Measurements from ENCODE around the gene TEX9. TPM values are rescaled to one million over a fixed set of nuclear protein-coding genes. Genes with fewer than 3 reads are reported as not detected.

TEX9 gene
- total and polyA plus RNA-seq, 2 of the 4 experiments (the other 2 are of a cell fraction): 0.63 to 1.4 TPM

GRCh38 chr15:56471440-56472069 lies 106.3 kb downstream of the TEX9 start:
- H2BK20ac ChIP-seq (ENCODE audit: low read depth, low read length): no peak overlapping the region
- WGBS, 2 experiments (ENCODE audit: extremely low coverage in 2 of 2, insufficient read length in 1 of 2): no CpG with 5 or more reads among the region's 5 CpGs
- no peak overlapping the region for H2AFZ ChIP-seq (replicated peaks; ENCODE audit: low read length, poor library complexity)
- no peak for TF ChIP-seq USF2 (IDR thresholded peaks at IDR 0.05; ENCODE audit: low read depth, low read length)
- no peak for TF ChIP-seq CTCF (conservative IDR thresholded peaks at IDR 0.05; ENCODE audit: low read depth, low read length)
- no peak for TF ChIP-seq ELK1 (IDR thresholded peaks at IDR 0.05; ENCODE audit: borderline replicate concordance, low read depth, low read length)
- TF ChIP-seq NFE2L2 (IDR thresholded peaks at IDR 0.05; ENCODE audit: low read depth, low read length): no peak
- TF ChIP-seq BHLHE40 (IDR thresholded peaks at IDR 0.05; ENCODE audit: low read depth, low read length): no peak
- TF ChIP-seq CHD1 (IDR thresholded peaks at IDR 0.05; ENCODE audit: low read depth, low read length): no peak
- no peak for TF ChIP-seq MXI1 (IDR thresholded peaks at IDR 0.05; ENCODE audit: borderline replicate concordance, low read depth, low read length)
- TF ChIP-seq RFX5 (IDR thresholded peaks at IDR 0.05; ENCODE audit: low read depth, low read length): no peak
- no peak for TF ChIP-seq POLR2A (IDR thresholded peaks at IDR 0.05; ENCODE audit: low read depth, low read length)
- TF ChIP-seq MAFK (IDR thresholded peaks at IDR 0.05; ENCODE audit: low read depth, low read length): no peak
- no peak for TF ChIP-seq RAD21 (IDR thresholded peaks at IDR 0.05; ENCODE audit: low read length)
- no peak for TF ChIP-seq FOS (IDR thresholded peaks at IDR 0.05; ENCODE audit: low read depth, low read length)
- no peak for TF ChIP-seq MAZ (IDR thresholded peaks at IDR 0.05; ENCODE audit: borderline replicate concordance, low read depth, low read length)
- no peak for TF ChIP-seq RCOR1 (IDR thresholded peaks at IDR 0.05; ENCODE audit: insufficient replicate concordance, low read length)
- no peak for TF ChIP-seq SMC3 (IDR thresholded peaks at IDR 0.05; ENCODE audit: low read depth, low read length)
- no peak for TF ChIP-seq CEBPB (IDR thresholded peaks at IDR 0.05; ENCODE audit: low read depth, low read length)
- H3K14ac ChIP-seq (replicated peaks; ENCODE audit: low read depth, low read length): no peak overlapping the region
- H2BK5ac ChIP-seq (ENCODE audit: low read depth, low read length, poor library complexity, severe bottlenecking): no peak overlapping the region
- H2AK9ac ChIP-seq (replicated peaks; ENCODE audit: low read depth, low read length, poor library complexity): no peak overlapping the region
- no peak for ATAC-seq (ENCODE audit: low read depth)
- H3K27ac ChIP-seq (ENCODE audit: insufficient read depth, low read length): no peak overlapping the region
- H3K9me3 ChIP-seq (ENCODE audit: control insufficient read depth, insufficient read depth, low read length): no peaks in the 10 kb centered on the region
- H4K20me1 ChIP-seq (ENCODE audit: insufficient read depth, low read length): no peaks in the 10 kb centered on the region
- no peak overlapping the region for H3K9ac ChIP-seq (ENCODE audit: low read depth, low read length)
- ChIA-PET CTCF (no interaction called here), POLR2A (ENCODE audit: unreplicated experiment) (no interaction called here)
- H3K23ac ChIP-seq (ENCODE audit: low read depth, low read length): no peak overlapping the region
- dilution Hi-C loops (cut with HindIII; ENCODE audit: low sequenced_read_pairs, unreplicated experiment): no loop called here
- DNase-seq: no peak
- peaks cover 11% of the 10 kb centered on the region for H3K27me3 ChIP-seq (ENCODE audit: control insufficient read depth, insufficient read depth, low read length)
- no peak overlapping the region for H2AK5ac ChIP-seq (ENCODE audit: low read depth, low read length)
- H3K9me1 ChIP-seq (ENCODE audit: insufficient read depth, low read length): no peaks in the 10 kb centered on the region
- H3K36me3 ChIP-seq (ENCODE audit: control insufficient read depth, insufficient read depth, low read length): no peaks in the 10 kb centered on the region
- no peak overlapping the region for H4K8ac ChIP-seq (ENCODE audit: low read depth in 2 of 2, low read length in 2 of 2)
- H3K79me1 ChIP-seq (ENCODE audit: low read depth in 1 of 2, low read length in 2 of 2): no peaks in the 10 kb centered on the region
- H3K4me3 ChIP-seq (ENCODE audit: insufficient read depth, low read depth, low read length): no peak overlapping the region
- in situ Hi-C loops (cut with MboI; ENCODE audit: low sequenced_read_pairs): no loop called here
- BruUV-seq (replicated peaks): no TSS peak
- H3K4me2 ChIP-seq (ENCODE audit: low read depth, low read length): no peak overlapping the region
- H2BK120ac ChIP-seq (ENCODE audit: low read depth, low read length): no peak overlapping the region
- H3K4ac ChIP-seq (ENCODE audit: low read depth, low read length): no peak overlapping the region
- no peaks in the 10 kb centered on the region for H3K4me1 ChIP-seq (ENCODE audit: control insufficient read depth, insufficient read depth, low read length)
- intact Hi-C loops (cut with micrococcal nuclease): no loop called here
- H2BK15ac ChIP-seq (ENCODE audit: low read depth, low read length): no peak overlapping the region
- no peak overlapping the region for H4K91ac ChIP-seq (ENCODE audit: insufficient read depth, low read depth, low read length)
- no peak overlapping the region for H3K18ac ChIP-seq (ENCODE audit: low read depth, low read length)
- no peak overlapping the region for H3K56ac ChIP-seq (ENCODE audit: extremely low read depth, insufficient read depth, low read length)
- no peak overlapping the region for H4K5ac ChIP-seq (ENCODE audit: low read depth, low read length)
